Neural cell (in vitro differentiated cells): ENCODE measurements around the gene GNRH2. TPM values are rescaled to one million over a fixed set of nuclear protein-coding genes. Genes with fewer than 3 reads are reported as not detected.

Source experiments
- H2AFZ ChIP-seq: fragments of 200-600, 300-800 bp; sonication (generic), shearing (Covaris generic); 2 replicates; pipeline ENCODE4 v1.6.0; 2014; ENCODE audit warnings: low read depth, mild to moderate bottlenecking, antibody characterized with exemption, low read length, moderate library complexity
- H3F3A ChIP-seq: fragments of 200-600 bp; shearing (Covaris generic); 2 replicates; pipeline ENCODE4 v1.6.1; 2016; ENCODE audit warnings: mild to moderate bottlenecking, moderate library complexity, mixed read lengths, antibody characterized with exemption, low read length; ENCODE audit not compliant: insufficient read depth, poor library complexity, severe bottlenecking
- H3K27ac ChIP-seq: fragments of 200-600, 300-800 bp; sonication (generic), shearing (Covaris generic); 2 replicates; pipeline ENCODE4 v1.5.1; 2014; ENCODE audit warnings: mild to moderate bottlenecking, low read length, moderate library complexity
- H3K27me3 ChIP-seq: fragments of 300-800, 200-600 bp; sonication (generic), shearing (Covaris generic); 2 replicates; pipeline ENCODE4 v1.6.0; 2014; ENCODE audit warnings: mild to moderate bottlenecking, low read depth, low read length, moderate library complexity; ENCODE audit not compliant: insufficient read depth
- H3K36me3 ChIP-seq: fragments of 300-800, 200-600 bp; sonication (generic), shearing (Covaris generic); 2 replicates; pipeline ENCODE4 v1.5.1; 2014; ENCODE audit warnings: mild to moderate bottlenecking, antibody characterized with exemption, low read length, moderate library complexity; ENCODE audit not compliant: insufficient read depth
- H3K4me2 ChIP-seq: fragments of 300-800, 200-600 bp; sonication (generic), shearing (Covaris generic); 2 replicates; pipeline ENCODE4 v1.6.0; 2014; ENCODE audit warnings: mild to moderate bottlenecking, low read length
- H3K4me3 ChIP-seq: fragments of 300-800, 200-600 bp; sonication (generic), shearing (Covaris generic); 2 replicates; pipeline ENCODE4 v1.5.1; 2014; ENCODE audit warnings: mild to moderate bottlenecking, low read length, moderate library complexity
- H3K79me2 ChIP-seq: fragments of 200-600 bp; shearing (Covaris generic); replicated peaks from 2 replicates; pipeline ENCODE4 v1.6.0; 2014; ENCODE audit warnings: mild to moderate bottlenecking, low read length, moderate library complexity; ENCODE audit not compliant: insufficient read depth
- H3K9ac ChIP-seq: fragments of 300-800, 200-600 bp; sonication (generic), shearing (Covaris generic); 2 replicates; pipeline ENCODE4 v1.6.1; 2016; ENCODE audit warnings: mild to moderate bottlenecking, low read length, mixed read lengths
- H3K9me2 ChIP-seq: fragments of 200-600 bp; shearing (Covaris generic); 2 replicates; pipeline ENCODE4 v1.6.1; 2016; ENCODE audit warnings: mild to moderate bottlenecking, low read length, mixed read lengths; ENCODE audit not compliant: insufficient read depth
- H3K9me3 ChIP-seq: fragments of 200-600, 300-800 bp; sonication (generic), shearing (Covaris generic); 2 replicates; pipeline ENCODE4 v1.6.1; 2016; ENCODE audit warnings: mild to moderate bottlenecking, mixed run types, low read length, moderate library complexity, mixed read lengths
- H4K20me1 ChIP-seq: fragments of 200-600 bp; shearing (Covaris generic); 2 replicates; pipeline ENCODE4 v1.6.1; 2016; ENCODE audit warnings: mild to moderate bottlenecking, mixed run types; ENCODE audit not compliant: insufficient read depth
- CTCF ChIP-seq: fragments of 450-650 bp; IDR thresholded peaks from 2 replicates; pipeline ENCODE4 v1.5.1; 2014; ENCODE audit warnings: antibody characterized with exemption, mild to moderate bottlenecking, moderate library complexity; ENCODE audit not compliant: poor library complexity, severe bottlenecking
- EP300 ChIP-seq: fragments of 450-650 bp; conservative IDR thresholded peaks from 2 replicates; pipeline ENCODE4 v1.6.1; 2014; ENCODE audit warnings: antibody characterized with exemption, mild to moderate bottlenecking, moderate library complexity; ENCODE audit not compliant: poor library complexity, severe bottlenecking
- EZH2 ChIP-seq: fragments of 200-600, 300-800 bp; shearing (Covaris generic), sonication (generic); IDR thresholded peaks from 2 replicates; pipeline ENCODE4 v1.6.1; 2014; ENCODE audit warnings: antibody characterized with exemption, low read length, borderline replicate concordance, mild to moderate bottlenecking; ENCODE audit not compliant: insufficient read depth, poor library complexity, severe bottlenecking
- MXI1 ChIP-seq: fragments of 450-650 bp; conservative IDR thresholded peaks from 2 replicates; pipeline ENCODE4 v1.6.1; 2014; ENCODE audit warnings: antibody characterized with exemption, mild to moderate bottlenecking; ENCODE audit not compliant: poor library complexity, severe bottlenecking
- POLR2AphosphoS5 ChIP-seq: IDR thresholded peaks from 2 replicates; pipeline ENCODE4 v1.6.1; 2012
- RAD21 ChIP-seq: fragments of 450-650 bp; conservative IDR thresholded peaks from 2 replicates; pipeline ENCODE4 v1.6.1; 2014; ENCODE audit warnings: antibody characterized with exemption, mild to moderate bottlenecking, moderate library complexity
- REST ChIP-seq: IDR thresholded peaks from 2 replicates; pipeline ENCODE4 v1.6.1; 2012; ENCODE audit warnings: borderline replicate concordance
- SMC3 ChIP-seq: fragments of 450-650 bp; conservative IDR thresholded peaks from 2 replicates; pipeline ENCODE4 v1.6.1; 2014; ENCODE audit warnings: antibody characterized with exemption, mild to moderate bottlenecking, moderate library complexity; ENCODE audit not compliant: poor library complexity
- TAF1 ChIP-seq: IDR thresholded peaks from 2 replicates; pipeline ENCODE4 v1.6.1; 2012; ENCODE audit warnings: low read depth
- polyA plus RNA-seq: library from polyadenylated mRNA; depleted of rRNA; stranded (reverse); fragments of >200 nt; gene quantifications from 2 replicates; pipeline ENCODE4 v1.2.3, GENCODE V29; 2014

The GNRH2 gene
- polyA plus RNA-seq, 1 donor from 2014 or later, result 1.9 TPM

- TF ChIP-seq SMC3, result no peak
Measured at GRCh38 chr20:3010985-3011723, 32.3 kb upstream of the GNRH2 start (continued).

DNA sequence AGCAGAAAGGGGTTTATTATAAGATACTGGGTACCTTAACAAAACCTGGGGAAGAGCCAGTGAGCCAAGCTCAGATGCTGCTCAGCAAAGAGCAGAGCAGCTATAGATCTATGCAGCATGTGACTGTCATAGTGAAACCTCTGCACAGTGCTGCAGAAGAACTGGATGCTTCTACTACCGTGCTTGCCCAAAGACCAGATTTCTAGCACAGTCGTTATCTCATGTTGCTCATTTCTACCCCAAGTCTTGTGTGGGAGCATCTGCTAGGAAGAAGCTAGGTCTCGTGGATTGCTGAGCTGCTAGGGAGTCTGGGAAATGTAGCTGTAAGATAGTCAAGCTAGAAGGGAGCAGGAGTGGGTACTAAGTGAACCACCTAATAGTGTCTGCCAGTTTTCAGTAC lies 31.7 kb upstream of the GNRH2 start:
- Histone ChIP-seq H3F3A (no peaks in the 10 kb centered on the region), H3K27ac (no peak overlapping the region), H3K4me3 (no peak overlapping the region), H3K9me2 (no peaks in the 10 kb centered on the region), H3K9ac (no peak overlapping the region), H3K79me2 (no peaks in the 10 kb centered on the region), H4K20me1 (no peaks in the 10 kb centered on the region), H3K9me3 (no peaks in the 10 kb centered on the region), H3K27me3 (no peaks in the 10 kb centered on the region), H3K4me2 (no peak overlapping the region), H2AFZ (no peak overlapping the region), H3K36me3 (peaks cover 15% of the 10 kb centered on the region)
- TF ChIP-seq SMC3 (no peak), REST (no peak), EZH2 (no peak), POLR2AphosphoS5 (no peak), RAD21 (no peak), TAF1 (no peak), CTCF (no peak), EP300 (no peak), MXI1 (no peak)

- Histone ChIP-seq H3F3A (no peaks in the 10 kb centered on the region), H2AFZ (no peak overlapping the region), H3K27ac (no peak overlapping the region), H4K20me1 (no peaks in the 10 kb centered on the region), H3K9ac (no peak overlapping the region), H3K4me2 (no peak overlapping the region), H3K79me2 (no peaks in the 10 kb centered on the region), H3K9me2 (no peaks in the 10 kb centered on the region), H3K36me3 (peaks cover 9% of the 10 kb centered on the region), H3K27me3 (no peaks in the 10 kb centered on the region), H3K4me3 (no peak overlapping the region), H3K9me3 (no peaks in the 10 kb centered on the region)
- no peak for TF ChIP-seq TAF1
- TF ChIP-seq EZH2, result no peak
Measured at GRCh38 chr20:3013771-3014170, 29.7 kb upstream of the GNRH2 start.
